HG02759 (cell line): ENCODE data around the gene EPHA10.

Source experiments
- ATAC-seq: cut with Tn5 transposase; IDR thresholded peaks from one replicate; pipeline ENCODE4 v1.9.1; 2021; ENCODE audit warnings: mild to moderate bottlenecking, moderate library complexity; ENCODE audit not compliant: unreplicated experiment

Gene EPHA10

DNA sequence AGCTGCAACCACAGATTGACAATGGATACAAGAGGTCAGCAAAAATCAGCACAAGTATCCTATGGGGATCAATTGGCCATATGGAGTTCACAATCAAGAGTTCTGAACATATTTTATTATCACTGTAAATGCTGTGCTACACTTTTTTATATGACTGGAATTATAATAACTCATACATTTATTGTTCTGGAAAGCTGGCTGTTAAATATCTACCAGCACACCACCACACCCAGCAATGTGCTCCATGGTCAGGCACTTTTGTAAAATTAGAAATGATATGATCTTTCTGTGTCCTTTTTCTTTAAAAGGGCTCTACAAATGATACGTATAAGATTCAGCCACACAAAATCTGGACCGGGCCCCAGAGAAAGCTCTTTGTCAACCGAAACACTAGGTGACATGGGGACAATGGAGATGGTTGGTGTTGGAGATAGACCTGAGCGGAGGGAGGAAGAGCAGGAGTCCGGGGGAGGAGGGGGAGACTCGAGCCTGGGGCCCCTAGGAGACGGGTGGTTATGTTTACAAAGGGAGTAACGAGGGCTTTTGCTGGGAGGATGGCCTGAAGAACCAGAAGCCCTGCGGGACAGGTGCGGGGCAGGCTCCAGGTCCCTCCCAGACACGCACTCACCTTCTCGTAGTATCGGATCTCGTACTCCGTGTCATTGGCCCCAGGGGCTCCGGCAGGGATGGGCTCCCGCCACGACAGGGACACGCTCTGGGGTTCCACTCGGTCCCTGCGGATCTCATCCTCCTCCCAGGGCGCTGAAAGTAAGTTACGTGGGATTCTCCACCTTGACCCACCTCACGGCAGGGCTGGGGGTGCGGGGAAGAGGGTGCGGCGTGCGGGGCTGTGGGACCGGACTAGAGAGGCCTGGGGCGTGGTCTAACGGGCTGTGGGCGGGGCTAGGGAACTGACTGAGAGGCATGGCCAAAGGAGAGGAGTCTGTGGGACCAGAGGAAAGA, 30.0 kb downstream of the EPHA10 start:
- no peak for ATAC-seq

DNA sequence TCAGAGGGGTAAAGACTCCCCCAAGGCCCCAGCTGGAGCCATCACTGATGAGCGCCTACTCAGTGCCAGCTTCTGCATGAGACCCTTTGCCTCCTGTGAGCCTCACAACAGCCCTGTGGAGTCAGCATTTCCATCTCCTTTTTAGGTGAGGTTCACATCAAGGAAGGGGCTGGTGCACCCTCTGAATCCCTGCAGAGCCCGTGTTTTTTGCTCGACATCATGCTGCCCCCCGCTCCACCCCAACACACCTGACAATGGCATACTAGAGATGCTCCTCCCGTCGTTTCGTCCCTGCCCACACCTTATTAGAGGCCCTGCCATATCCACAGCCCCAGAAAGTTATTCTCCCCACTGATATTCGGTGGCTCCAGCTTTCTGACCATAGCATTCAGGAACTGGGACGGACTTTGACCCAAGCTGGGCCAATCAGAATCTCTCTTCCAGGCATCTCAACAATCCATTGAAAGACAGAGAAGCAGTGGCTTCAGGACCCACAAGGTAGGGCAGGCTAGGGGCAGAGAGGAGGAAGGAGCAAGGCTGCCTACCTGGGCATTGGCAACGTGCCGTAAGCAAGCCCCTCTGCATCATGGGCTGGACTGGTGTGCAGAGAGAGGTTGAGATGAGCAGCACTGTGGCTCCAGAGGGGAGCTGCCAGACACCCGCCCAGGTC, 32.7 kb downstream of the EPHA10 start:
- ATAC-seq: no peak

DNA sequence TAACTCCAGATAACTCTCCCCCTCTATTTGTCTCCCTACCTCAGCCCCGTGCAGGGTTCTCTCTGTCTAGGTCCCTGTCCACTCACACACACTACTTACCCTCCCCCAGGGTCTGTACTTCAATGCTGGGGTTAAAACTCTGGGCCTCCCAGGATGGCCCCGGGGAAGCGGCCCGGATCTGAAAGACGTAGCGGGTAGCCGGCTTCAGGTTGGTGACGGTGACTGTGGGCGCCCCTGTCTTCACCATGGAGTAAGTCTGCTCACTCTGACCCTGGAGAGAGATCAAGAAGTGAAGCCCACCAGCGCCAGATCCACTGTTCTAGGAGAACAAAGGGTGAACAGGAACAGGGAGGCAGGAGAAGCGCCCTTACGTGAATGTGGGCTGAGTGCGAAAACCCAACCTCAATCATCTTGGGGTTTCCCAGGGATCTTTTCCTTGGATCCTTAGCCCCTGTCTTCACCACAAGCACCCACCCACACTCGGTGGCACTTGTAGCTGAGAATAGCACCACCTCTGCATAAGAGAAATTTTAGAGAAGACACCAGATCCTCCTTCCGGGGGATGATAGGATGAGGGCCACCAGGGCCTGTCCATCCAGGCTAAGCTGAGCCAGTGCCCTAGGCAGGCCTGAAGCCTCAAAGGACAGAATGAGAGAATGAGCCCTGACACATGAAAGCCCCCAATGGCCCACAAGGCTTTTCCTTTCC, 33.5 kb downstream of the EPHA10 start:
- no peak for ATAC-seq

DNA sequence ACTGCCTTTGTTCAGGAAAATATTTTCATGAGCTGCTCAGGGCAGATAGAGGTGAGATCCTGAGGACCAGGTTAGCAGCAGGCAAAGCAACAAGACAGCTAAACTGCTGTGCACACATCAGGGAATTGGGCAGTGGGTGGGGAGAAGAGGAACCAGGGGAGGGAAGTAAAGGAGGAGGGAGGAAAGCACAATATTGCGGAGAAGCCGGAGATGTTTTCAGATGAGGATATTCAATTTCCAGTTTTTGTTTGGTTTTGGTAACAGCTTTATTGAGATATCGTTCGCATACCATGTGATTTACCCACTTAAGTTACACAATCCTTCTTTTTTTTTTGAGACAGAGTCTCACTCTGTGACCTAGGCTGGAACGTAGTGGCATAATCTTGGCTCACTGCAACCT, 34.5 kb downstream of the EPHA10 start:
- ATAC-seq: no peak

DNA sequence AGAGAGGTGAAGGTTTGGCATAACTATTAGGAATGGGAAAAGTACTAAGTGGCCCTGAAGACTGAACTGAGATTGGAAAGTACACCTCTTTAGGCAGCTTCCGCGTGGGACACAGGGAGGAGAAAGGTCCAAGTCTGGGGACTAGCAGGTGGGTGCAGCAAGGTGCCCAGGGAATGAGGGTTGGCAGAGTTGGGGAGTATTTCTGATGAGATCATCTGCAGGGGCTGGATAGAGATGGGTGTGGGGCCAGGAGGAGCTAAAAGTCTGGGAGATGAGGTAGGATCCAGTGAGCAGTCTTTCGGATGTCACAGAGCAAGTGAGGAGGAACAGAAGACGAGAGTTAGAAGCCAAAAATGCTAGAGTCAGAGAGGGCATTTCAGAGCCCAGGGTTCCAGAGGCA, 36.5 kb downstream of the EPHA10 start:
- ATAC-seq: no peak

DNA sequence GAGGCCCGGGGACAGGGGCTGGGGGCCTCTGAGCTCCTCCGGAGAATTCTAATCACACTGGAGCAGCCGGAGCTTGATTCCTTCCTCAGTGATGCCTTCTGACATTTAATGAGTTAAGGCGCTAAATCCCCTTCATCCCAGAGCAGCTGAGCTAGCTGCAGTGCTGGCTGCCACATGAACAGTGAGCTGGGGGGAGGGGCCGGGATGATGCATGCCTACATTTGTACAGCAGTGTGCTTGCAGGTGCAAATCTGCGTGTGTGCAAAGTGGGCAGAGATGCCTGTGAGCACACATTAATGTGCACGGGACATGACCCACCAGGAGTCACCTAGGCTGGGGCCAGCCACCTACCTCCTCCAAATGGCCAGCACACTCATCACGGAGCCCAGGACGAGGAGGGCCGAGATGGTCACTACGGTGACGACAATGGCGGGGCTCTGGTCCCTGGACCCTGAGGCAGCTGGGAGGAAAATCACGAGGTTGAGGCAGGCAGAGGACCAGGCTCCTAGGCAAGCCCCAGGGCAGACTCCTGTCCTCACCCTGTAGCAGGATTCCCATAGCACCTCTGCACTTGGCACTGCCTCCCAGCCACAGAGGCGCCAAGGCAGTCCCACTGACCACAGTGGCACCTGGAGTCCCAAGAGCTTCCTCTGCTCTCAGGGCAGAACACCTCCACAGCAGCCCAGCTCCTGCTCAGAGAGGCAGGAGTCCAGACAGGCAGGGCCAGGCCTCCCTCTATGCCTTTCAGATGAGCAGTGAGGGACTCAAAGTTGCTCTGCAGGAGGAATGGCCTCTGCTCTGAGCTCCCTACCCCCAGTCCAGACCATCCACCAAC, 38.0 kb downstream of the EPHA10 start:
- ATAC-seq: no peak

DNA sequence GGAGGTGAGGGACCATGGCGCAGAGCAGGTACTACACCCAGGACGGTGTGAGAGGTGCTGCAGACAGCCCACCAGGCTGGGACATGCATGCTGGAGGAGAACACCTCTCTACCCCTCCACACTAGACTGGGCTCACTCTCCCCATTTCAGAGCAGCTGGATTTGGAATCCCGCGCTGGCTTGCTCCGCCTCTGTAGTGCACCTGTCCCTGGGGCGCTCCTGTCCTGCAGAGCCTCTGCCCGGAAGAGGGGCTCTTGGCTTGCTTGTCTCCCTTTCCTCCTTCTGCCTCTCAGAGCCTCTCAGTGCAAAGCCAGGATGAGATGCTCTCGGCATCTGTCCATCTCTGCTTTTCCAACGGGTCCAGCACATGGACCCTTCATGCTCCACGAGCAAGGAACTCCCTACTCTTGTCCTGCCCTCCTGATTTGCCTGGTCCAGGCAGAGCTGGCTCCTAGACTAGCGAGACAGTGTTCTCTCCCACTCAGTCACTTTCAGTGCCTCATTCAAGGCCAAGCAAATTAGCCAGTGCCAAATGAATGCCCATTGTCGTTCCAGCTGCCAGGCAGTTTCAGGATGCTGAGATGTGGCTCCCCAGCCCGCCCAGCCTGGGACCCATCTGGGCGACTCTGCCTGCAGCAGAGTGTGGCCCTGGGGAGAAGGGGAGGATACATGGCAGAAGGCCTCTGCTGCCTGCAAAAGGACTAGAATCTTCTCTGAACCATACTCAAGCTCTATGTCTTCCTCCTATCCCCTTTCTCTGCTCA, 38.9 kb downstream of the EPHA10 start:
- ATAC-seq: no peak

DNA sequence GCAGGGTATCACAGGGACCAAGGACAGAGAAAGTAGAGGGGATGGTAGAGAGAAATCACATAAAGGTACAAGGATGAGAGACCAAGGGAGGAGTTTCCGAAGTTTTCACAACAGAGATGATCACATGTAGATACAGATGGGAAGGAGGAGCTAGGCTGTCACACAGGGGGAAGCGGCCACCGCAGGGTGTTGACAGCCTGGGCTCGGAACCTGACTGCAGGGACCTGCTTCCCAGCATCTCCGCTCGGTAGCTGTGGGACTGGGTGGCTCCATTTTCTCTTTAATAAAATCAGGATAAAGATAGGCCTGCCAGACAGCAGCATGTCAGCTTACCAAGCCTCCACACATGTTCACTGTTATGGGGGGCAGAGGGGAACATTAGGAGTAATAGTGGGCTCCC, 40.3 kb downstream of the EPHA10 start:
- no peak for ATAC-seq

DNA sequence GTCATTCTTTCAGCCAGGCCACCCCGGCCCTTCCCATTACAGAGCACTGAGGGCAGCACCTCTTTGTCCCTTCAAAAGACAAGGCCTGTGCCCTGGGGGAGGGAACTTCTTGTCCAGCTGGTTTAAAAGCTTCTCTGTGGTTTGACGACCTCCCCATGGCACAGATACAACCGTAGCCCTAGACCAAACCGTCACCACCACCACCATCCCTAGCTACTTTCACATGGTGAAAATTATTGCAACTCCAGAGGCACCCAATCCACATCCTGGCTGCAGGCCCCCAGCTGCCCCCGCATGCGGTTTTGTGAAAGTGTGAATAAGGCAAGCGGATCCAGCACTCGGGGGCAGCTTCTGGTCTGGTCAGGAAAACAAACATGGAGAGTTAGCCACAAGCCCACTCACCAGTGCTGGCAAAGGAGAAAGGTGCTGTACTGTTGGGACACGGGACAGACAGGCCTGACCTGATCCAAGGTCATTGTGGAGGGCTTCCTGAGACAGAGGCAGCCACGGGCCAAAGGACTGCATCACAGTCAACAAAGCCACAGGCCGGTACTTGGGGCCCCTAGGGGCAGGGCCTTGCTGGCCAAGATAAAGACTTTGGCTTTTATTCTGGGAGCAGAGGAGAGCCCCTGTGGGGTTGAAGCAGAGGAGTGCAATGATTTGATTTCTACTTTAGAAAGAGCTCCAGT, 41.4 kb downstream of the EPHA10 start:
- ATAC-seq: no peak

DNA sequence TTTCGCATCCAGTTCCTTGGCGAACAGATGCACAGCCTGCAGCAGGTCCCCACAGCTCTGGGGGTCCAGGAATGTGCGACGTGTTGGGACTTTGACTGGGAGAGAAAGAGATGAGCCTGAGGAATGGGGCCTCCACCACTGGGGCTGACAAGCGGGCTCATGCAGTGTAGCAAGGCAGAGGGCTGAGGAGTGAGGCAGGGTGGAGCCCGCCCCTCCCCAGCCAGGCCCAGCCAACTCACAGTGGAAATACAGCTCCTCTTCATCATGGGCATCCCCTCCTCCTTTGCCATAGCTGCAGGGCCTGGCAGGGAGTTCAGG, 41.9 kb downstream of the EPHA10 start:
- no peak for ATAC-seq

DNA sequence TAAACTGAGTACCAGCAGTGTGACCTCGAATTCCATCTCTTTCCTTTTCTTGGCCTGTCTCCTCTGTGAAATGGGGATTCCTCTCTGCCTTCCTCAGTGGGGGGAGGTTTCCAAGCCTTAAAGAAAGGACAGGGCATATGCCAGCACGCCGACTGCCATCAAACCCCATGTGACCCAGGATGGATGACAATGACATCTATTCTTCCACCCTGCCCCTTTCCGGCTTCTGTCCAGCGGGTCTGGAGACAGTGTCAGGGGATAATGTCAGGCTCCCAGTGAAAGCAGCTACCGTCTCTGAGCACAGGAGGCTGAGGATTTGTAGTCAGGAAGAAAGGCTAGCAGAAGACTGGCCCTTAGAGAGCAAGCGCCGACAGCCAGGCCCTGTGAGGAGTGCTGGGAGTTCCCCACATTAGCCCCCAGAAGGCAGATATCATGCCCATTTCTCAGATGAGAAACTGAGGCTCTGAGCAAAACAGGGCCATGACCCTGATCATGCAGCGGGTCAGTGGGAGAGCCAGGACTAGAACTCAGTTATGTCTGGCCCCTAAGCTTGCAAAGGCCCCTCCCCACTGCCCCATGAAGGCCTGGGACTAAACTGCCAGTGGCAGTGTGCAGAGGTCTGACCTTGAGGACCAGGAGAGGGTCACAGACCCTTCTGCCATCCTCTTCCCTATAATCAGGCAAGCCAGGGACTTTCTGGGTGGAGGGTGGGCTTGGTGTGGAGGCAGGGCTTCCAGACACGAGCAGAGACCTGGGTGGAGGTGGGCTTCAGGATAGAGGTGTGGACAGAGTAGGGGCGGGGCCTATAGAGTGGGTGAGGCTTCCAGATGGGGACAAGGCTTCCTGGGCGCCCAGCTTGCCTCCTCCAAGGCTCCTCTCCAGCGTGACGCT, 42.5 kb downstream of the EPHA10 start:
- ATAC-seq: no peak

DNA sequence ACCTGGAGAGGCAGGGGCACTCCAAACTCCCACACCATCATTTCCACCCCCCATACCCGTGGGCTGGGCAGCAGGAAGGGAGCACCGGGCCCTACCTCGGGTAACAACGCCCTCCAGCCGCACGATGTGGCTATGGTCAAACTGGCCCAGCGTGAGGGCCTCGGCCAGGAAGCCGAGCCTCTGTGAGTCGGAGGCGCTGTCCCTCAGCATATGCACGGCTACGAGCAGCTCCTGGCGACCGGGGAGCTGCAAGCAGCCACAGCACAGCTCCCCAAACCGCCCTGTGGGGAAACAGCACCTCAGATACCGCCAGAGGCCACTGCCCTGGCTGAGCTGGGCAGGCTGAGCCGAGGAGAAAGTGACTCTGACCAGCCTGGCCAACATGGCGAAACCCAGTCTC, 43.4 kb downstream of the EPHA10 start:
- ATAC-seq: no peak

DNA sequence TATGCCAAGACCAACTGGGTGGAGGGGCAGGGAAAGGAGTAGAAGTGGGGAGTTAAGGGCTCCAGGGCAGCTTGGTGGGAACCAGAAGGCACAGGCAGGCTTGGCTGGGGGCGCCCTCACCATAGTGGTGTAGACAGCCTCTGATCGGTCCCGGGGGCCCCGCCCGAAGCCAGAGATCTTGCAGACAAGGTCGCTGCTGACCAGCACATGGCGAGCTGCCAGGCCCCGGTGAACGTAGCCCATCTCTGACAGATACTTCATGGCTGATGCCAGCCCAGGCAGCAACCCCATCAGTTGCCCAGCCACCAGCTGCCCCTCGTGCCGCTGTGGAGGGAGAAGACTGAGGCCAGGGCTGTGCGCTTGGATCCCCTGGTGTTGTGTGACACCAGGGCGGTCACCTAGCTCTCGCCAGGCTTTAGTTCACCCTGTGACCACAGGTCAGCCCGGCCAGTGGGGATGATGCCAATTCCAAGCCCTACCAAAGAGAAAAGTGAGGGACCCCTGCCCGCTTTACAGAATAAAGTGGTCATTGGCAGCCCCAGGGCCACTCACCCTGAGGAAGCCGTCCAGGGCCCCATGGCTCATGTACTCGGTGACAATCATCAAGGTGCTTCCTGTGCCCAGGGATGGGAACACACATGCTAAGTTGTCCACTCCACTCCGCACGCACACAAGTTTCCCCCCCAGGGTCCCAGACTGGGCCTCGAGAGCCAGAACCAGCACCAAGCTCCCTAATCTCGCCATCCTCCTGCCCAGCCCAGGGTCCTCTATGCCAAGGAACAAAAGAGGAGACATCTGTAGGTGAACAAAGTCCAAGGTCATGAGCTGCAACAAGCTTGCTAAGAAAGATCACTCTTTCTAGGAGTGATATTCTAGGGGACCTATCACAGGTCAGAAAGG, 44.4 kb downstream of the EPHA10 start:
- ATAC-seq: no peak

DNA sequence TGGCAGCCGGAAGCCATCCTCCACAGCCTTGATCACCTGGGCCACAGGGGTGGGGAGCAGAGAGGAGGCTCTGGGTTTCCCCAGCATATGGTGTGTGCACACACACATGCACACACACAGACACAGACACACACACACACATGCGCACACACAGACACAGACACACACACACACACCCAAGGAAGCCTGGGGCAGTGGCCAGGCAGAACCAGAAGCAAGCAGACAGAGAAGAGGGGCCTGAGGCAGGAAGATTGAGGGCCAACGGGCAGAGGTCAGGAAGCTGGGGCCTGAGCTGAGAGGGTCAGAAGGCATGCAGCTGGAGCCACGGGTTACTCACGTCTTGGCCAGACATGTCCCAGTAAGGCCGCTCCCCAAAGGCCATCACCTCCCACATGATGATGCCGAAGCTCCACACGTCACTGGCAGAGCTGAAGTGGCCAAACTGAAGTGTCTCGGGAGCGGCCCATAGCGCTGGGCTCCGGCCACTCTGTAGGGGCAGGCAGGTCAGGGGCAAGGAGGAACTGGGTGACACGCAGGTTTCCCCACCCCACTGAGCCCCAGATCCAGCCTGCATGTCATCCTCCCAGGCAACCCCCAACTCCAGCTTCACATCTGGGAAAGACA, 45.2 kb downstream of the EPHA10 start:
- ATAC-seq: no peak

DNA sequence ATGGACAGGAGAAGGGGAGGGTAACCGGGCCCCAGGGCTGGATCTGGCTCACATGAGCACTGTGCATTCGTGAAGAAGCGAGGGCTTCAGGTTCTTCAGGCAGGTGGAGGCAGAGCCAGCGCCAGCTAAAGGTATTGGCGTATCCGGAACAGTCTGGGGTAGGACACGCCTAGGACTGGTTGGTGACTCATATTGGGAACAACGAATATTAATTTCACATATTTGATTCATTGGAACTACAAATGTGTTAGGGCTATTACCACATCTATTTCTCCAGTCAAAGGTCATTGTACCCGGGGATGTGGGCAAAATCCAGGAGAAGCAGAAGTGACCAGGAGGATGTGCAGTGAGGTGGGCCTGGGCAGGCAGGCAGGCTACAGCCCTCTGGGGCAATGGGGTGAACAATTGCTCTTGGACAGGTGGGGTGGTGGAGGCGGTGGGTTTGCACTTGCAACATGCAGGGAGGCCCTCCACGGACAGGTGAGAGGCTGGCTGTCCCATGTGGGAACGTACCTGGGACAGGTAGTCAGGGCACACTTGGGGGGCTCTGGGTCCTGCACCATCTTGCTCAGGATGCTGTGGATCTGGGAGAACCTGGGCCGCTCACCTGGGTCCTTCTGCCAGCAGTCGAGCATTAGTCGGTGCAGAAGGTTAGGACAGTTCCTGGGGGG, 45.9 kb downstream of the EPHA10 start:
- ATAC-seq: no peak

DNA sequence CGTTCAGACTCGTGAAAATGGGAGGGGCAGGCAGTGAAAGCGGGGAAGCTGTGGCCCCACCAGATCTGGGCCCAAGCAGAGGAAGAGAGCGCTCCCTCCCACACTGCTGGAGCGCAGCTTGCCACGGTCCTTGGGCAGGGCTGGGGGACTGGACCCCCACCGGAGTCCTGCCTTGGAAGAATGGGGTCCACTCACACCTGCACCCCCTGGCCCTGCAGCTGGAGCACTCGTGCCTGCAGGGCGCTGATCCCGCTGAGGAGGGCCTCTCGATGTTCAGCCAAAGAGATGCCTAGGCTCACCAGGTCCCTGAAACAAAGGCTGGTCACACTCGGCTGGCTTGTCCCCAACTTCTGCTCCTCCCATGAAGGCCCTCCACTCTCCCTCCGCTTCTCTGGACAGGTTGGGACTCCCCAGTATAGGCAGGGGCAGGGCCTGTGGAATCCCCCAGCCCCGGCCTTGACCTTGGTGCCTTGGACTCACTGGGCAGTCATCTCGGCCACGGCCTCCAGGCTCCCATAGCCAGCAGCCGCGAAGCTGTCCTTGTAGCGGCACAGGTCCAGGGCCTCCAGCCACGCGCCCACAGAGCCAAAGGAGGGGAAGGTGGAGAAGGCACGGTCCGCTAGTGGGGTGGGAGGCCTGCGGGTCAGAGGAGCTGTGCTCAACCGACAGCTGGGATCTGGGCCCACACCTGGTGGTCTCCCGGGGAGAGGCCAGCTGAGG, 46.6 kb downstream of the EPHA10 start:
- ATAC-seq: no peak
